GM12878 (cell line): ENCODE results near the gene MT1E. TPM values are rescaled to one million over a fixed set of nuclear protein-coding genes. Genes with fewer than 3 reads are reported as not detected.

Experiments used
- BACH1 ChIP-seq: fragments of 450-650 bp; IDR thresholded peaks from 2 replicates; pipeline ENCODE4 v1.6.1; 2017; ENCODE audit warnings: mild to moderate bottlenecking, borderline replicate concordance
- CBX3 ChIP-seq: fragments of 200-600 bp; sonication (generic); IDR thresholded peaks from 2 replicates; pipeline ENCODE4 v1.6.1; 2016; ENCODE audit warnings: low read depth, borderline replicate concordance
- DPF2 ChIP-seq: fragments of 450-650 bp; IDR thresholded peaks from 2 replicates; pipeline ENCODE4 v1.6.1; 2017; ENCODE audit warnings: mild to moderate bottlenecking
- EZH2 ChIP-seq: IDR thresholded peaks from 2 replicates; pipeline ENCODE4 v1.6.1; 2012; ENCODE audit warnings: low read depth, mild to moderate bottlenecking, control low read depth, inconsistent platforms, low read length, borderline replicate concordance; ENCODE audit not compliant: control insufficient read depth
- GATAD2B ChIP-seq: fragments of 450-650 bp; conservative IDR thresholded peaks from 2 replicates; pipeline ENCODE4 v1.6.1; 2017; ENCODE audit warnings: low read depth, mild to moderate bottlenecking, moderate library complexity
- HDGF ChIP-seq: fragments of 450-650 bp; IDR thresholded peaks from 2 replicates; pipeline ENCODE4 v1.6.1; 2016; ENCODE audit warnings: antibody characterized with exemption
- IKZF2 ChIP-seq, 2 experiments: fragments of 450-650 bp; IDR thresholded peaks; 2 replicates each; pipeline ENCODE4 v1.6.1; 2017; ENCODE audit warnings: mild to moderate bottlenecking in 2 of 2, moderate library complexity in 2 of 2
- MTA3 ChIP-seq: IDR thresholded peaks from 2 replicates; pipeline ENCODE4 v1.6.1; 2012; ENCODE audit warnings: low read length, inconsistent platforms, borderline replicate concordance
- MXI1 ChIP-seq: fragments of 150-350 bp; IDR thresholded peaks from 2 replicates; pipeline ENCODE4 v1.6.1; 2011; ENCODE audit warnings: low read depth, mild to moderate bottlenecking, inconsistent platforms, low read length, improper control_type of control experiment
- PKNOX1 ChIP-seq: fragments of 450-650 bp; IDR thresholded peaks from 2 replicates; pipeline ENCODE4 v1.6.1; 2016; ENCODE audit warnings: mild to moderate bottlenecking
- POLR2AphosphoS5 ChIP-seq: IDR thresholded peaks from 2 replicates; pipeline ENCODE4 v1.6.1; 2011; ENCODE audit warnings: mild to moderate bottlenecking, low read length, inconsistent platforms
- RB1 ChIP-seq: fragments of 450-650 bp; formaldehyde crosslinking; IDR thresholded peaks from 2 replicates; pipeline ENCODE4 v1.6.1; 2017; ENCODE audit warnings: mild to moderate bottlenecking, borderline replicate concordance
- RBBP5 ChIP-seq: fragments of 200-600 bp; sonication (generic); conservative IDR thresholded peaks from 2 replicates; pipeline ENCODE4 v1.6.1; 2016
- RELB ChIP-seq: fragments of 450-650 bp; IDR thresholded peaks from 2 replicates; pipeline ENCODE4 v1.6.1; 2017; ENCODE audit warnings: low read depth, mild to moderate bottlenecking, moderate library complexity
- SIX5 ChIP-seq: IDR thresholded peaks from 2 replicates; pipeline ENCODE4 v1.6.1; 2011; ENCODE audit warnings: mild to moderate bottlenecking, low read depth, low read length, moderate library complexity; ENCODE audit not compliant: severe bottlenecking
- SPI1 ChIP-seq: IDR thresholded peaks from 2 replicates; pipeline ENCODE4 v1.6.1; 2011; ENCODE audit warnings: low read depth, mild to moderate bottlenecking, low read length, moderate library complexity, borderline replicate concordance; ENCODE audit not compliant: insufficient read depth
- TAF1 ChIP-seq: IDR thresholded peaks from 2 replicates; pipeline ENCODE4 v1.6.1; 2011; ENCODE audit warnings: mild to moderate bottlenecking, low read depth, low read length, borderline replicate concordance
- TCF3 ChIP-seq: IDR thresholded peaks from 2 replicates; pipeline ENCODE4 v1.6.1; 2012; ENCODE audit warnings: low read depth, mild to moderate bottlenecking, low read length, borderline replicate concordance; ENCODE audit not compliant: insufficient read depth
- ZBTB40 ChIP-seq: fragments of 450-650 bp; IDR thresholded peaks from 2 replicates; pipeline ENCODE4 v1.6.1; 2016; ENCODE audit warnings: mild to moderate bottlenecking, moderate library complexity, borderline replicate concordance
- ZNF687 ChIP-seq: fragments of 450-650 bp; IDR thresholded peaks from 2 replicates; pipeline ENCODE4 v1.6.1; 2017; ENCODE audit warnings: mild to moderate bottlenecking, moderate library complexity
- polyA plus RNA-seq, 11 experiments: library from polyadenylated mRNA; depleted of rRNA in 4 of 11; unstranded in 6 of 11; stranded (reverse) in 5 of 11; fragments of >200 nt; fragmentation: Nextera tagmentation in 4 of 11; fragmentation: Illumina TruSeq in 1 of 11; extraction: Ambion mirVana in 4 of 11; extraction: Trizol in 1 of 11; gene quantifications; 1 replicate in 1 of 11; 2 replicates in 10 of 11; pipeline versions ENCODE4 v1.2.1 to v1.2.3, GENCODE V29; 2011 to 2016; ENCODE audit warnings: inconsistent platforms in 2 of 11, missing spikeins in 2 of 11, low read depth in 1 of 11
- total RNA-seq, 4 experiments: library from RNA; depleted of rRNA in 3 of 4; stranded (reverse); fragments of >200 nt in 3 of 4; fragmentation: Illumina TruSeq in 1 of 4; extraction: Trizol in 1 of 4; gene quantifications; 2 replicates each; pipeline versions ENCODE4 v1.2.1 to v1.2.3, GENCODE V29; 2013 to 2021

Gene MT1E
- total and polyA plus RNA-seq, 10 of the 15 experiments (the other 5 are each of a cell fraction or from before 2014, with no cell fraction given): 5.8 to 22.3 (median 16.5) TPM

GRCh38 chr16:56630134-56630533, 4.6 kb downstream of the MT1E start (continued):
- TF ChIP-seq MTA3 (no peak), SPI1 (peak; percentile 90), DPF2 (0 out of 2 replicates have a peak, but pooled peaks have one; percentile 43), RB1 (0 out of 2 replicates have a peak, but pooled peaks have one; percentile 34), POLR2AphosphoS5 (no peak), BACH1 (no peak), PKNOX1 (no peak), HDGF (no peak), ZNF687 (no peak), GATAD2B (no peak), TCF3 (no peak), RELB (peak; percentile 65), TAF1 (no peak), CBX3 (no peak), RBBP5 (no peak), EZH2 (no peak), SIX5 (no peak), MXI1 (no peak), ZBTB40 (no peak), IKZF2 (IDR thresholded peaks at IDR 0.05) (peak in 1 of 2 experiments; percentile 16; a peak in 2 of 4 replicates)
